Fibroblast of skin of scalp (primary cell): Measurements from ENCODE around the gene FBXL7.

Source experiments
- DNase-seq: peaks from one replicate; pipeline ENCODE4 v3.0.0-alpha.2; 2013

FBXL7 gene

DNA sequence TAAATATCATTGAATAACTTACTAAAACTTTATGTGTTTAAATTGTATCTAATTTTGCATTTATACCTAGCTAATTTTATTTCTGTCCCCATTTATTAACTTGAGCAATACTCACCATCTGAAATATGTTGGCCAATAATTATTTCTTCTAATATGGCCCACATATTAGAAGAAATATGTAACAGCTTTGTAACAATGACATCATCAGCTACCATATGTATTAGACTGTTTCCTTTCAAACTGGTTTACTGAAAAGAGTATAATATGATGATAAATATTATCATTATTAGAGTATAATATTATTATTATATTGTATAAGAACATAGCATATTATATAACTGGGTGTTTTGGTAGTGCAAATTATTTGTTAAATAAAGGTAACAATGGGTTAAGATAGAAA is 220.5 kb downstream of the FBXL7 start:
- no peak for DNase-seq

DNA sequence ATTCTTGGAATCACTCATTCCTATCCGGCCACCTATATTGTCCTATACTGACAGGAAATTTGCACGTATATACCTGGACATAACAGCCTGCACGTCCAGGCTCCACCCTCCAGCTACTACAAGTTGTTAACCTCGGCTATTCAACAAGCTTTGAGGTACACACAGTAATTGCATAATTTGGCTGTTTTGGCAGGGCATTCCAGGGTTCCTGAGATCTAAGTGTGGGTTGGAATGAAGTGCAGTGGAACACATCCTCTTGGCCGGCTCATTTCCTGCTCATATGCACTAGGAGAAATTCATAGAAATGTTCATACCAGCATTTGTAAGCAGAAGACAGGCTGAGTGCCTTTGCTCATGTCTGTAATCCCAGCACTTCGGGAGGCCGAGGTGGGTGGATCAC is 222.3 kb downstream of the FBXL7 start:
- DNase-seq = no peak

DNA sequence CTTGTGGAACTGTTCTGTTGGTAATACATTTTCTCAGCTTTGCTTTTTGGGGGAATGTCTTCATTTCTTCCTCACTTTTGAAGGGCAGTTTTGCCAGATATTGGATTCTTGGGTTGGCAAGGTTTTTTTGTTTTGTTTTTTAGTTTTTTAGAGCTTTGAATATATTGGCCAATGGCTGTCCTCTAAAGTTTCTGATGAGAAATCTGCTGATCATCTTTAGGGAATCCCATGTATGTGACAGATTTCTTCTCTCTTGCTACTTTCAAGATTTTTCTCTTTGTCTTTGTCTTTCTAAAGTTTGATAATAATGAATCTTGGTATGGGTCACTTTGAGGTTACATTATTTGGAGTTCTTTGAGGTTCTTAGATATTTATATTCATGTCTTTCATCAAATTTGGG is 227.4 kb downstream of the FBXL7 start:
- DNase-seq = no peak

DNA sequence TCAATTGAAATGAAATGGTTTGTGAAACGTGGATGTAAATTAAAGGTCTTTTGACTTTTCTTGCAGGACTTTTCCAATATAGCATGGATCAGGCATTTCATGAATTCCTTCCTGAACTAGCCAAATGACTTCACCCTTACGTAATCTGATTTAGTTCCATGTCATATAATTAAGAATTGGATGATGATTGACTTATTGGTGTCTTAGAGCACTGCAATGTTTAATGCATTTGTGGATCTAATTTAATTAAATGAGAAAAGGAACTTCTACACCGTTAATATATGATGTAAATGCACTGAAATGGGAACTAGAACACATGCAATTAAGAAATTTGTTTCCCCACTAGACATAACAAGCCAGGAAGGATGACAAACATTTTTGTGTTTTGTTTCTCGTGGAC is 228.8 kb downstream of the FBXL7 start:
- DNase-seq = no peak

DNA sequence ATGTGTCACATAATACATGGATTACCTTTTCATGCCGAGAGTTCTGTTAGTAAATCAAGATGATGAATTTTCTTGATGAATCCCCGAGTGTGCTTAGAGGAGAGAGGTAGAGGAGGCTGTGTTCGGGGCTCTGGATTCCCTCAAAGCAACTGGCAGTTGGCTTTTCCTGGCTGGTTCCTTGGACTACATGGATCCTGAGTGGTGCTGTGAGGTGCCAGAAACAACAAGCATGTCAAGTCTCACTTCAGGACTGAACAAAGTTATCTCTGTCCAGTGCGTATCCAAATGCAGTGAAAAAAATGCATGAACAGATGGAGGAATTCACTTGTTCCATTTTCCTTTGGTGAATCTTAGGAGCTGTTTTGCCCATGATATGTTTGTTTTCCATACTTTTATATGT is 231.7 kb downstream of the FBXL7 start:
- DNase-seq = no peak

DNA sequence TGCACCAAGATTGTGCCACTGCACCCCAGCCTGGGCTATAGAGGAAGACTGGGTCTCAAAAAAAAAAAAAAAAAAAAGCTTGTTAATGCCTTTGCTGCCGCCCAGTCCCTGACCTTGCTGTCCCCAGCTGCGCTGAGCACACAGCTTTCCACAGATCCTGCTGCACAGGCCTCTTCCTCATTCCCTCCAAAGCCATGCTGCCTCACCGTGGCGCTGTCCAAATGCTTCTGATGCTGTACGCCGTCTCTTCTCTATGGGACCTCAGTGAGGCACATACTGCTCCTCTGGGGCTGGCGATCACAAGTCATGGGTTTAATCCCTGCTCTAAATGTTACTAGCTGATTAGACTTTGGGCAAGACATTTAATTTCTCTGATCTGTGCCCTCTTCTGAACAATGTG is 234.1 kb downstream of the FBXL7 start:
- no peak for DNase-seq

DNA sequence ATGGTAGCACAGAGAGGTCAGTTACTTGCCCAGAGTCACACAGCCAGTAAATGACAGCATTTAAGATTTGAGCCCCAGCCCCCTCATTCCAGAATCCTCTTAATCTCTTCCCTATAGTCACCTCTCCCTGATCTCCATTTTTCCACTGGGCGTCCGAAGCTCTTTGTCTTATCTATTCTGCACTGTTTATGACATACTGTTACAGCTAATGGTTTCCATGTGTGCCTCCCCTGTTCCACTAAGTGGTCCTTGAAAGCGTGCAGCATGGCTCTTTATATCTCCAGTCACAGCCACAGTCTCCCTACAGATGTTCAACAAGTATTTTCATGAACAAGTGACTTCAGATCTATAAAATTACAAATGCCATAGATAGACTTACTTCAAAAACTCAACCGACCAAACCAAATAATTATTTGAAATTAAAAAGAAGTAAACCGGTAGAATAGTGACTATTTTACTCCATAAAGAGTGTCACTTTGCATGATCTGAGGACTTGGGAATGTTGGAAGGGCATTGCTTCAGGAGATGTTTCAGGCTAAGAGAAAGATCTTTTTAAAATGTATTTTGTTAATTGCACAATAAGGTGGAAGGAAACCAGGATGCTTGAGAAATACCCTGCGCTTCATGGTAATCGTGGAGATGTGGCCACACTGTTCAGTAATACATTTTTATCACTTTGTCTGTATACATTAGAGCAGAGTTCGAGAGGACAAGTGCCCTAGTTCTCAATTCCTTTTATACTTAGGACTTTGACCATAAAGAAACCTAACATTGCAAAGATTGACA is 237.2 kb downstream of the FBXL7 start:
- DNase-seq = no peak

DNA sequence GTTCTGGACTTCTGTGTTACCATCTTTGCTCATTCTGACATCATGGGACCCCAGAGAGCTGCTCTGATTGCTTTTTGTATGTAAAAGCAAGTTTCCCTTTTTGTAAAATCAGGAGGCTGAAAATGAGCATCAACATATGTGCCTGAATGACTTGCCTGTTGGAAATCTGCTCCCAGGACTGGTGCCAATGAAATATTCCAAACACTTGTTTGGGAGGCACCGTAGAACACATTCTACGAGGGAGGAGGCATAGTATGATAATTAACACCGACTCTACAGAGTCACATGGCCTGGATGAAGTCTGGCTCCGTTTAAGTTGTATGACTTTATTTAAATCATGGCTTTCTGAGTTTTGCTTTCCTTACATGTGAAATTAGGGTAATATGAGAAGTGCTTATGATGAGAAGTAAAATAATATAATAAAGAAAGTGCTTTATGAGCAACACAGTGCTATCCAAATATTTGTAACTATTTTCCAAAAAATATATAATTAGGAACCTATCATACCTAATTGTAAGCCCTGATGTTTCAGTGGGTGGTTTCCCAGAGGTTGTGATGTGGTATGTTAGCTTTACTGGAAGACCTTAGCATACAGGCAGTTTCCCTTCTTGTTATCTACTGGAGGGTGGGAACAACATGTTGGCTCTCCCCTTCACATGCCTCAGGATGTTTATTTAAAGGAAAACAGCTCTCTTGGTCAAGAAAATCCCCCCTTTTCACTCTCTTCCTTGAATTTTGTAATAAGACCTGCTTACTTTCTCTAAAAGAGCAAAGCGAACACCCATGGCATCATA is 238.1 kb downstream of the FBXL7 start:
- DNase-seq = peak; percentile 42

DNA sequence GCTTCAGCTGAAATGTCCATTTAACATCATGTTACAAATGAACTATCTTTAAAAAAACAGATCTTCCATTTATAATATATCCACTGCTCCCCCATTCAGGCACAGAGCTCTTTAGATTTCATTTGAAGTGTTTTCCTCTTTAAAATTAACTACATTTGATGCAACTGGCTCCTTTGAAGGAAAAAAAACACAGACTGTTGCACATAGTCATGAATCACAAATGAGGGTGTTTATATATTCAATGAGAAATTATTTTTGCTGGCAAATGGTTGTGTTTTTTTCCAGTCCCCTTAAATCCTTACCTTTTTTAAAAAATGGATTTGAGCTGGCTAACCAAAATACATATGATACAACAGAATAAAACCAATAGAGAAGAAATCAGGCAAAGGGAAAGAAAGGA is 240.4 kb downstream of the FBXL7 start:
- no peak for DNase-seq

DNA sequence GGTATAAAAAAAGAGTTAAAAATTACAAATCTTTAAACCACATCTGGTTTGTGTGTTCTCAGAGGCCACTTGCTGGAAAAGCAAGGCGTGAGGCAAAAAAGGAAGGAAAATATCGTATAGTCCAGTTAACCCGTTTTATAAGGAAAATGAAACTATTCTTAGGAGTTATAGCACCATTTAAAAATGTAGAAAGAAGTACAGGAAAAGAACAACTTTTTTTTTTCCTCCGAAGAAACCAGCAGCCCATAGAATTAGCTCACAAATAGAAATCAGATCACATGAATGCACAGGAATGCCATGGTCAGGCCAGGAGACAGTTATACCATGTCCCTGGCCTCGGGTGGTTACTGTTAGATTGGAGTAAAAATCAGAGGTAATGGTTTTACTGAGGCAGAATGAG is 241.6 kb downstream of the FBXL7 start:
- no peak for DNase-seq

DNA sequence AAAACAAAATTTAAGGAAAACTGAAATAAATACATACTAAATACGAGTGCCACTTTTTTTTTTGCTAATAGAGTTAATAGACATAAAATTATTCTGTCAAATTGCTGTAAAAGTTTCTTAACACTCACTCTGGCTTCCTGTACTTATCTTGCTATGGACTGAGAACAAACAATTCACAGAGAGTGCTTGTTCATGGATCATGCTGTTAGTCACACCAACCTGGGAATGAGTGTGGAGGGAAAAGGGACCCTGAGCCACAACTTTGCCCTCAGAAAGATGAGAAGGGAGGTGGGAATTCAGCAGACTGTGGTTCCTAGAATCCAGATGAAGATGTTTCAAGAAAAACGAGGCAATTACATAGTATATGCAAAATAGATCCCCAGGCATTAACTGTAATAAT is 246.9 kb downstream of the FBXL7 start:
- no peak for DNase-seq

DNA sequence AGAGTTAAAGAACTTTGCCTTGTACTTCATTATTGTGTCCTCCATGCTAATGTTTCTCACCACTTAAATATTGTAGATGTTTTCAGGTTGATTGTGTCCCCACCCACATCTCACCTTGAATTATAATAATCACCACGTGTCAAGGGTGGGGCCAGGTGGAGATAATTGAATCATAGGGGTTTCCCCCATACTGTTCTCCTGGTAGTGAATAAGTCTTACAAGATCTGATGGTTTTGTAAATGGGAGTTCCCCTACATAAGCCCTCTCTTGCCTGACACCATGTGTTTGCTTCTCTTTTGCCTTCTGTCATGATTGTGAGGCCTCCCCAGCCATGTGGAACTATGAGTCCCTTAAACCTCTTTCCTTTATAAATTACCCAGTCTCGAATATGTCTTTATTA is 248.3 kb downstream of the FBXL7 start:
- DNase-seq = no peak

DNA sequence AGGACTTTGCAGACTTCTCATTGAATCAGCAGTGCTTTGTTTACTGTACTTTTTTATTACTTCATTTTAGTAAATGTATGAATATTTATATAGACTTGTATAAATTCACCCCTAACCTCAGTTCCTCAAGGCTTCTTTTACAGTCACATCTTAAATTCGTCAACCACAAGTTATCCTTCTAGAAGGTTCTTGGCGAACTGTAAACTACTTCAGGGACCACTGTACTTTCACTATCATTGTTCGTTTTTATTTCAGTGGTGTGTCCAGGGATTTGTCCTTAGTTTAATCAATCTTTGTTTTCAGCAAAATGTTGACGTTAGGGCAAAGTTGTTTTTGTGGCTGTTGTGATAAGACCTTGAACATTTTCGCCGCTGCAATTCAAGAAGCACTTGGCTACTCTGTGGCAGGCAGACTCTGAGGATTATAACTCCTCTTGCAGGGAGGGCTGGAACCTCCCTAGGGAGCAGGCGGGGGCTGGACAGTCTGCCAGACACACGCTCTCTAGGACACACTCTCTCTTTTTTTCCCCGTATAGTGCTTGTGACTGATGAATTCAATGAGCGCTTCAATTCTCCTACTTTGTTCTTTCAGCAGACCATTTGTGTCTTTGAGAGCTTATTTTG is 252.8 kb downstream of the FBXL7 start:
- peak; percentile 60 for DNase-seq

DNA sequence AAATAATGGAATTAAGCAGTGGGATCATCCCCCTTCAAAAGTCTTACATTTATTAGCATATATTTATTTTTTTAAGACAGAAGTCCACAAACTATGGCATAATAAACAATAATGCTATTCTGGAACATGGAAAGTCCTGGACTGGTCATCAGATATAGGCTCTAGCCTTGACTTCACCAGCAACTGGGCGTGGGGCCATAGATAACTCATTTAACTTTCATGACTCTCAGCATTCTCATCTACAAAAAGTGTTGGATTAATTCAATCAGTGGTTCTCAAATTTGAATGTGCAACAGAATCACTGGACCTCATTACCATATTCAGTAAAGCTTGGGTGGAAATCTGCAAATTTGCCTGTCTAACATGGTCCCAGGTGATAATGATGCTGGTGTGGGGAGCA is 253.8 kb downstream of the FBXL7 start:
- DNase-seq = no peak

DNA sequence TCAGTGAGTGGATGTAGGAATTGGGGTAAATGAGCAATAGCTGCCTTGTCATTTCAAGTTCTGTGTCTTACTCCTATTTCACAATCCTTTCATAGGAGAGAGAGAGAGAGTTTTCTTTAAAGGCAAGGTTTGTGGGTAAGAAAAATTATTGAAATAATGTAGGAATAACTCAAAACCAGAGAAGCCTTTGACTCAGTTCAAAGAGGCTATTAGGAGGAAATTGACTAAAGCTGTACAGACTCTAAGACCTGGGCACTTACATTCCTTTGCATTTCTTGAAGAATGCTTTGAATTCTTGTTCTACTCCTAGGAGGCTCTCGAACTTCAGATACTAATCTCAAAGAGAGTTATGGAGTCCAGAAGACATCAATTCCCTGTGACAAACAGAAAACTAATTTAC is 257.1 kb downstream of the FBXL7 start:
- peak; percentile 87 for DNase-seq

DNA sequence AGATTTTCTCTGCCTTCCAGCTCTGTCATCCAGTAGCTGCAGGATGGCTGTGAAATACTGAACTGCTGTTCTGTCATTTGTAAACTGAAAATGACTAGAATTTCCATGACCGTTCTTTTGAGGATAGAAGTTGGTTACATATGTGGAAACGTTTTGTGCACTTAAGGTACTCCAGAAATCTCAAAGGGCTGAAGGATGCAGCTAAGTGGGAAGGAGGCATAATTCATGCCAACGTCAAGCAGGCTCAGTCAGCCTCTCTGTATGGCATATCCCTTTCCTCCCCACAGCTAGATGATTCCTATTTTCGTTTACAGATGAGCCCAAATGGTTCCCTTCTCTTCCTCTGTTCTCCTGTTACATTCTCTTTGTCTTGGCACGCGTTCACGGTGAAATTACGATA is 257.6 kb downstream of the FBXL7 start:
- DNase-seq = no peak

DNA sequence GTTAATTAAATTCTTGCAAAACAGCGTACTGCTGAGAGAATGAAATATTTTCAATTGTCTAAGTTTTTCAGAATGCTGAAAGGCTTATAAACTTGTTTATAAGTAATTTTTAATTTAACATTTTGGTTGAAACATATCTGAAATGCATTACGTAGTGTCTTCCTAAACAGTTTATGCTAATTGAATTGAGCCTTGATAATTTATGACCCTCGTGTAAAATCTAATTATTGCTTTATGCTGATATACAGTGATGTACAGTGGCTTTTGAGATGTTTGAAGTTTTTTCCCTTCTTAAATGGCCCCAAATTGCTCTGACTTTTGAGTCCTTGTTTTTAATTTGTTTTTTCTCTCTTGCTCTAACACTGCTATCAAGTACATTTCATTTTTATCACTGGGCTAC is 262.7 kb downstream of the FBXL7 start:
- no peak for DNase-seq

DNA sequence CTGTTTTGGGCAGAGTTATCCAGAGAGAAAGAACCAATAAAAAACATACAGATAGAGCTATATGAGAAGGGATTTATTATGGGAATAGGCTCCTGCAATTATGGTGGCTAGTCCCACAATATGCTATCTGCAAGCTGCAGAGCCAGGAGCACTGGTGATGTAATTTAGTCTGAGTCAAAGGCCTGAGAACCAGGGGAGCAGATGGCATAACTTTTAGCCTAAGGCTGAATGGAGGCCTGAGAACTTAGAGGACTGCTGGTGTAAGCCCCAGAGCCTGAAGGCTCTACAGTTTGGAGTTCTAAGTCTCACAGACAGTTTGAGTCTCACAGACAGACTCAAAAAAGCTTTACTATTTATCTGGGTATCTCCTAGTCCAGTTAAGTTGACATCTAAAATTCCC is 263.8 kb downstream of the FBXL7 start:
- peak; percentile 24 for DNase-seq

DNA sequence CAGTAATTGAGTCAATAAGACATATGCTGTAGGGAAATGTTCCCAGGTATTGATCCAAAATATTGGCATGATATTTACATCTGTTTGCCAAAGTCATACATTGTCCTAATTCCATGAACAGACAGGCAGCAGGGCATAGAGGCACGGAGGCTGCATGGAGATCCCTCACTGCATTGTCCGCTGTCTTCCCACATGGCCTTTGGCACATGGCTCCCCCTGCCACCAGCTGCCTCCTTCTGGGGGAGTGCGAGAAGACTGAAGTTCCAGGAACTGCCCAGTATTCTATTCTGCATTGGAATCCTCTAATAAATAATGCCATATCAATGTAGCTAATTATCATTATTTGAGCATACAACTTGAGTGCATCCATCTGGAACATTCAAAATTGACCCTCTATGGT is 269.0 kb downstream of the FBXL7 start:
- DNase-seq = no peak

DNA sequence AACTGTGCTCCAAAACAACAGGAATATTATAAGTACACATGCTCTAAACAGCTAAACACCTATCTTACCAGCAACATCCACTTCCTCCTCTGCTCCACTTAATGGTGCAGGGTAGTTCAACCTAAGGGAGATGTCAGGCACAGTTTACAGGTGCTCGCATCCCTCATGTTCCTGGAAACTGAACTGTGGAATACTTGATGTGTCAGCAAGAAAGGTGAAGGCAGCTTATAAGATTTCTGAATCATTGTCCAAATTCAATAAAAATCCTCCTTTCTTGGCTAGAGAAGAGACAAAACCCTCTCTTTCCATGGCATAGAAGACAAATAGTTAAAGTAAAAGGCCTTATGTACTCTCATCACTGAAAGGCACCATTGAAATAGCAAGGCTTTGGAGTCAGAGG is 272.2 kb downstream of the FBXL7 start:
- DNase-seq = no peak

DNA sequence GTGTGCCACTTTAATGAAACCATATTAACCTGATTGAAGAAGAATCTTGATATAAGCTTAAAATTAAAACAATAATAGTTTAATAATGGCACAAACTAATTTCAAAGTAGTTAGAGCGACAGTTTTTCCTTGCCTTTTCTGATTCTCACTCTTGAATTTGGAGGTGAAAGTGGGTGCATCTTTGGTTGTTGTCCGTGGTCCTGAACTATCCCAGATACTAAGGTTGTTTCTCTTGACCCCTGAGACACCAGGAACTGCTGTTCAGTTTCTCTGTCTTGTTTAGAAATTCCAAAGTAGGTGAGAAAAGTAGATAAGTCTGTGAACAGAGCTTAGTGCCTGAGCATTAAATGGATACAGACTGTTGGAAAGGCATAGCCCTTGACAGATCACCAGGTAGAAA is 274.7 kb downstream of the FBXL7 start:
- DNase-seq = no peak

DNA sequence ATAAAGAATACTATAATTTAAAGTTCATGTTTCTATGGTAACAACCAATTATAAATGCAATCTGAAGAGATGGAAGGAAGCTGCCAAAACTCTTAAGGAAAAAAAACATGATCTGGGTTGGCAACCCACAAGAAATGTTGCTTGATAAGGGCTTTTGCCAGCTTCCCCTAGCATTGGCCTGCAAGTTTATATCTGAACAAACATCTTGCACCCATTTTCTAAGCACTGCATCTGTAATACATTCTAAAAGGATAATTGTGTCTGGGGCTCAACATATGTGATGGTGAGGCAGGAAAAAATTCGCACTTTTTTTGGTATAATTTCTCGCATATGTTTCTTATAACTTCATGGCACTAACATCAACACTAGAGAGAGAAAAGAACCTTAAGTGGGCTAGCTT is 276.4 kb downstream of the FBXL7 start:
- DNase-seq = no peak

DNA sequence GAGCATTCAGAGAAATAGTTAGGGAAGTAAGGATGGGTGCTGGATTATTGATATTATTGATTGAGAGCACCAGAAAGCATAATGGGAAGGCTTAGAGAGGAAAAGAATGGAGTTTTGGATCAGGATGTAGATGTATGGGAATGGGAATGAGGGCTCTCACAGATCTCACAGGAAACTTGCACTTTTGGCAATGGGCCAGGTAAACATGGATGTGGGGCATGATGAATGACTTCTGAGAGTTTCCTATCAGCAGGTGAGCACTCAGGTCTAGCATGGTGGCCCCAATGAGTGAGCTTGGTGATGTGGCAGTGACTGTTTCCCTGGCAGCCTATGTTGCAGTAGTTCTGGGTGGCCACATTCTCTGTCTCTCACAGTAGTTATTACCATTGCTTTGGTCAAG is 283.8 kb downstream of the FBXL7 start:
- no peak for DNase-seq

DNA sequence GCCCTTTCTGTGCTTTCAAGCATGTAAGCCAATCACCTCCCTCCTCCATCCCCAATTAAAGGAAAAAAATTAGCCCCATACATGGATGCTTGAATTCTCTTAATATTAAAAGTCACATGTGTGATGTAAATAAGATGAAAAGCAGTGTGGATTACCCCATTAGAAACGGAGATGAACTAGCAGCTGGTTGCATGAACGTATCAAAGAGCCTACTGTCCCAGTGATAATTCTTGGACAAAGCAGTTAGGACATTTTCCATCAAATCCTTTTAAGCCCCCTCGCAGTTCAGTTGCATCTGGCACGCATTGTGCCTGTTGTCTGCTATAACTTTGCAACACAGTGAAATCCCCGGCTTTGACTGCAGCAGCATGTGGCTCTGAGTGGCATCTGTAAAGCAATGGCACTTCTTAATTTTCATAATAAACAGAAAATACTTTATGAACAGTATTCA is 285.6 kb downstream of the FBXL7 start:
- DNase-seq = no peak
